Heart left ventricle (tissue), 13 donors: ENCODE measurements around the gene ANP32A.

Source experiments
- POLR2A ChIP-seq, 2 donors: fragments of 450-650 bp; IDR thresholded peaks; one replicate each; pipeline ENCODE4 v1.6.1; 2017; ENCODE audit warnings: antibody characterized with exemption in 2 of 2, mild to moderate bottlenecking in 2 of 2, moderate library complexity in 2 of 2
- TF ChIP-seq, protein P1 (sequence below), 12 donors: fragments of 200-600 bp; sonication (generic) in 4 of 12; IDR thresholded peaks; one replicate each; pipeline versions ENCODE4 v1.5.0 to v1.8.0; 2018 to 2022; ENCODE audit warnings: antibody characterized with exemption in 12 of 12, mild to moderate bottlenecking in 5 of 12
- donor health status: ischemic (EF 13 %, LVEDD 7.1; RV severe dilation, severe dysfunction).
- donor health status: DM: no; HTN: yes; CAD: no.
- donor health status: DM: no; HTN: no; CAD: no.
- donor health status: ischemic (EF 25% LVEDD 6.9; RV normal size, moderate dysfunction).
- donor health status: ischemic (EF 25% LVEDD 5.7; RV mildly dilated, moderate dysfunction).
- donor health status: ischemic (EF 35%, LVEDD 5.7; RV mildly dilated, moderate dysfunction).
- donor health status: nonischemic (EF 11% LVEDD 7.7; RV severe dilation, severe dysfunction).
- donor health status: DM: yes; HTN: yes; CAD: no.
- donor health status: PGD.
- donor health status: ischemic (EF 29% LVEDD 5.4; RV normal size, mild dysfunction).
- donor health status: nonischemic (EF 23%, LVEDD 6.1; RV moderate dilation, normal function).

DNA sequence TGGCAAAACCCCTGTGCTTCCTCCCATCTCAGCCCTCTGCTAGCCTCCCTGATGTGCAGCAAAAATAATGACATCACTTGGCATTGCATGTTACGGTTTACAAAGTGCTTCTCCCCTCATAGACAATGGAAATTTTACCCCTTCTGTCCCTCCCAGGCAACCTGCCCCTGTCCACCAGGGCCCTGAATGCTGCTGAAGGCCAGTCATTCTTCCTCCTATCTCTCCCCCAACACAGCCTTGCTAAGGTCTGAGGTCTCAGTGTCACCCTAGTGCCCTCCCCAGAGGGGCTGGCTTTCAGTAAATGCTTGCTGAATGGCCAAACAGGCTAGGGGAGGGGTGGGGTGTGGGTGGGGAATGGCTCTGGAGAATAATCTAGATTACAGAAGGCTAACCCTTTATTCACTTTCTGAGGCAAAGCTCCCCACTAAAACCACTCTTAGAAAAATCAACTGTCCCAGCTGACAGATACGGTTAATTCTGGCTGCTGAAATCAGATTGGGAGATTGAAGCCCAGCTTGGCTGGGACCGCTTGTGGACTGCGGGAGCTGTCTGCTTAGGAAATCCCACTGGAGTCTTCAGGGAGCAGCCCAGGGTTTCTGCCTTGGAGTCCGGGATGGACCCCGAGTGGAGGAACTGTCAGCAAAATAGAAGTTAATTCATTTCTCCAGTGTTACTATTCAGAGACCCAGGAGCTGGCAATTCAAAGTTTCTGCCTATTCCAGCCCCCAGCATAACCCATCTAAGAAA is 22.9 kb downstream of the ANP32A start:
- TF ChIP-seq, protein P1, sequence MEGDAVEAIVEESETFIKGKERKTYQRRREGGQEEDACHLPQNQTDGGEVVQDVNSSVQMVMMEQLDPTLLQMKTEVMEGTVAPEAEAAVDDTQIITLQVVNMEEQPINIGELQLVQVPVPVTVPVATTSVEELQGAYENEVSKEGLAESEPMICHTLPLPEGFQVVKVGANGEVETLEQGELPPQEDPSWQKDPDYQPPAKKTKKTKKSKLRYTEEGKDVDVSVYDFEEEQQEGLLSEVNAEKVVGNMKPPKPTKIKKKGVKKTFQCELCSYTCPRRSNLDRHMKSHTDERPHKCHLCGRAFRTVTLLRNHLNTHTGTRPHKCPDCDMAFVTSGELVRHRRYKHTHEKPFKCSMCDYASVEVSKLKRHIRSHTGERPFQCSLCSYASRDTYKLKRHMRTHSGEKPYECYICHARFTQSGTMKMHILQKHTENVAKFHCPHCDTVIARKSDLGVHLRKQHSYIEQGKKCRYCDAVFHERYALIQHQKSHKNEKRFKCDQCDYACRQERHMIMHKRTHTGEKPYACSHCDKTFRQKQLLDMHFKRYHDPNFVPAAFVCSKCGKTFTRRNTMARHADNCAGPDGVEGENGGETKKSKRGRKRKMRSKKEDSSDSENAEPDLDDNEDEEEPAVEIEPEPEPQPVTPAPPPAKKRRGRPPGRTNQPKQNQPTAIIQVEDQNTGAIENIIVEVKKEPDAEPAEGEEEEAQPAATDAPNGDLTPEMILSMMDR (IDR thresholded peaks at IDR 0.05) = no peak
- no peak for TF ChIP-seq POLR2A (IDR thresholded peaks at IDR 0.05)
